ENCODE data around the gene KLHDC10.
"Not testable (repeated sequence)": the region's sequence is repeated elsewhere in the genome, so short reads cannot be mapped to it uniquely, and the experiment has no call there.

Gene KLHDC10

DNA sequence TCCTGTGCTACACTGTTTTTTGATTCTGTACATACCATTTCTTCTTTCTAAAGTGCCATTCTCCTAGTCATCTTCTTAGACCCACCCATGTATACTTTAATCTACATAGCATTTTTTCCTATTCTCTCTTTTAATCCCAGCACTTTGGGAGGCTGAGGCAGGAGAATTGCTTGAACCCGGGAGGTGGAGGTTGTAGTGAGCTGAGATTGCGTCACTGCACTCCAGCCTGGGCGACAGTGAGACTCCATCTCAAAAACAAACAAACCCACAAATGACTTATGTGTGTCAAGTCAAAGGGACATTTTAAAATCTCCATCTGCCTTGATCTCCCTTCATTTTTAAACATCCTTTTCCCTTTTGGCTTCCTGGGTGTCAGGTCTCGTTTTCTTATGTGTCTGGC is 13.2 kb downstream of the KLHDC10 start:
- DNase-seq: not testable (repeated sequence)

DNA sequence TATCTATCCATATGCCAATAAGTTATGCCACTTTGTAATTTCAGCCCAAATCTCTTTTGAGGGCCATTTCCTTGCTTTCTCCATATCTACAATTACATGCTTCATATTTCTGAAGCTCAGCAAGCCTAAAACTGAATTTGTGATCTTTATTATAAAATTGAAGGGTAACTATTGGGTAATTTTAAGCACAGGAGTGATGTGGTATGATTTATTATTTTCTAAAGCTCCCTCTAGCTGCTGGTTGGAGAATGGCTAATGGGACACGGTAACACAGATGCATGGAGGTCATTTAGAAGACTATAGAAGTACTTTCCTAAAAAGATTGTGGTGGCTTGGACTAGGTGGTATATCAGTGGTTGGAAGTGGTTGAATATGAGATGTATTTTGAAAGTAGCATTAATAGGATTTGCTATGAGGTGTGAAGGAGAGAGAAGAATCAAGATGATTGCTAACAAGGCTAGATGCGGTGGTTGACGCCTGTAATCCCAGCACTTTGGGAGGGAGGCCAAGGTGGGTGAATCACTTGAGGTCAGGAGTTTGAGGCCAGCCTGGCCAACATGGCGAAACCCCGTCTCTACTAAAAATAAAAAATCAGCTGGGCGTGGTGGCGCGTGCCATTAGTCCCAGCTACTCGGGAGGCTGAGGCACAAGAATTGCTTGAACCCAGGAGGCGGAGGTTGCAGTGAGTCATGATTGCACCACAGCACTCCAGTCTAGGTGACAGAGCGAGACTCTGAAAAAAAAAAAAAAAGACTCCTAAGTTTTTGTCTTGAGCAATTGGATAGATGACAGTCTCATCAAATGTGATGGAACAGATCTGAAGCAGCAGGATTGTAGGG is 13.9 kb downstream of the KLHDC10 start:
- no peak for DNase-seq

DNA sequence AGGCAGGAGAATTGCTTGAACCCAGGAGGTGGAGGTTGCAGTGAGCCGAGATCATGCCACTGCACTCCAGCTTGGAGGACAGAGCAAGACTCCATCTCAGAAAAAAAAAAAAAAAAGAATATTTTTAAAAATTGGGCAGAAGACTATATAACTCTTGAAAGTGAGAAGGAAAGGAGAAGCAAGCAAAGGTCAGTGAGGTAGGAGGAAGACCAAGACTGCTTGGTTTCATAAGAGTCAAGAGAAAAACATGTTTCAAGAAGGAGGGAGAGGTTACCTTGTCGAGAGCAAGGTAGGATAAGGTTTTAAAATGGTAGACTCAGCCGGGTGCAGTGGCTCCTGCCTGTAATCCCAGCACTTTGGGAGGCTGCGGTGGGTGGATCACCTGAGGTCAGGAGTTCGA is 14.9 kb downstream of the KLHDC10 start:
- DNase-seq: not testable (repeated sequence)

DNA sequence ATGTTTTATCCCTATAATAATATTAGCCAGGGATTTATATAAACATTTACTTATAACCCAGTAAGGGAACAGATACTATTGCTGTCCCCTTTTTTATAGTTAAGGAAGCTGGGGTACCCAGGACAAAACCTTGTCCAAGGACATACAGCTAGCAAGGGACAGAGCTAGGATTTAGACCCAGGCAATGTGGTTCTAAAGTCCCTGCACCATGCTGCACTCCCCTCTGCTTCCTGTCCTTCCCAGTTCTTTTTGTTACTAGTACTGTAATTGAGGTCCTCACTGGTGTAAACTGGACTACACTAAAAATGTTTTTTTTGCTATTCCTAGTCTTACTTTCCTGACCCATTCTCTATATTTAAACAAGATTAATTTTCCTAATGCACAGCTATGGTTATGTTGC is 16.6 kb downstream of the KLHDC10 start:
- DNase-seq: no peak

DNA sequence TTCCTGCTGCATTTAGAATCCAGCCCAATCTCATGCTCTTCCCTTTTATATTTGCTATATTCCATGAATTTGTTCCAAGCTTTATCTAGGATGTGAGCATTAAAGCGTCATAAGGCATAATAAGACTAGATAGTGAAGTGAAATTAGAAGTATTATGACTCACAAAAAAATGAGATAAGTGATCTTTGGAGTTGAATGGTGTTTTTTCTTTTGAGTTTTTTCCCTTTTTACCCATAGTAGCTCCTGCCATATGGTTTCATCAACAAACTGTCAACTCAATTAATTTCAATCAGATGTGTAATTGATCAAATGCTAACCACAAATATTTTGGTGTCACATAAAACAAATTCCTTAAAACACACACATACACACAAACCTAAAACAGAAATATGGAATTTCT is 17.0 kb downstream of the KLHDC10 start:
- DNase-seq: no peak

DNA sequence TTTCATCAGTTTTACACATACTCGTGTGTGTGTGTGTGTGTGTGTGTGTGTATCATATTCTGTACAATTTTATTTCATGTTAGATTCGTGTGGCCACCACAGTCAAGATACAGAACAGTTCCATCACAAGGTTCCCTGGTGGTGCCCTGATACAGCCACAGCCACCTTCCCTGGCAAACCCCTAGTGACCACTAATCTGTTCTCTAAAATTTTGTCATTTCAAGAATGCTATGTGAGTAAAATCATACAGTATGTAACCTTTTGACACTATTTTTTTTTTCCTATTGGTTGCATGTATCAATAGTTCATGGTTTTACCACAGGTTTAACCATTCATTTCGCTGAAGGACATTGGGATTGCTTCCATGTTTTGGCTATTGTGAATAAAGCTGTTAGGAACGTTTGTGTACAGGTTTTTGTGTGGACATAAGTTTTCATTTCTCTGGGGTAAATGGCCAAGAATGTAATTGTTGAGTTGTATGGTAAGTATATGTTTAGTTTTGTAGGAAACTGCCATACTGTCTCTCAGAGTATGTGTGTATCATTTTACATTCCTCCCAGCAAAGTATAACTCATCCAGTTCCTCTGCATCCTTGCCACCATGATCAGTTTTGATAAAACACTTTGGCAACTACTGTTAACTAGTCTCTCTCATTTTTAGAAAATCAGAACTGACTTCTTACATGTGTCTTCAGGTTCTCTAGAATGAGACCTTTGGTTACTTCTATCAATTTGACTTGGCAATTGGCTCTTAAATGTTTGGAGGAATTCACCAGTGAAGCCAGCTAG is 20.6 kb downstream of the KLHDC10 start:
- no peak for DNase-seq

DNA sequence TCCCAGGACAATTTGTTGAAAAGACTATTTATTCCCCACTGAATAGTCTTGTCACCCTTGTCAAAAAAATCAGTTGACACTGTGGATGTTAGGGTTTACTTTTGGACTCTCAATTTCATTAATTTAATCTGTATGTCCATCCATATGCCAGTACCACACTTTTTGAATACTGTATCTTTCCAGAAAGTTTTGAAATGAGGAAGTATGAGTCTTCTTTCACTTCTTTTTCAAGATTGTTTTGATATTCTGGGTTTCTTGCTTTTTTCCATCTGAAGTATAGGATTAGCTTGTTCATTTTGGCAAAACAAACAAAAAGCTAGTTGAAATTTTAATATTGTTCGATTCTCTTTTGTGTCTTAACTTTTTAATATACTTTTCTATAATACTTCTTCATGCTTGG is 21.7 kb downstream of the KLHDC10 start:
- DNase-seq: no peak

DNA sequence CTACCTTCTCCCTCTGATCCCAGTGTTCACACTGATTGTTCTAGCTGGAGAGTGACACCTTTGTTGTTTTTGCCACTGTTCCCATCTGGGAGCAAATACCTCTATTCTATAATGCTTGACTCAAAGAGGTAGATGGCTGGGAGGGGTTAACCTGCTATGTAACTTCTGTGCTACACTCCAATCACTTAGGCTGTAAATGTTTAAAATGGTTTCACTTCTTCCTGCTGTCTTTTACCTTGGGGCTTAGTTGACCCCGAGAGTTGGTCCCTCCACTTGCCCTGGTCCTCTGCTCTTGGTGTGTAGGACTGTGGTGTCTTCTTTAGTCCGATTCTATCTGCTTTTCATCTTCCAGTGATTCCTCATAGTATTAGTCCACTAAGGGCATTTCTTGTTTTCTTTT is 22.3 kb downstream of the KLHDC10 start:
- DNase-seq: no peak

DNA sequence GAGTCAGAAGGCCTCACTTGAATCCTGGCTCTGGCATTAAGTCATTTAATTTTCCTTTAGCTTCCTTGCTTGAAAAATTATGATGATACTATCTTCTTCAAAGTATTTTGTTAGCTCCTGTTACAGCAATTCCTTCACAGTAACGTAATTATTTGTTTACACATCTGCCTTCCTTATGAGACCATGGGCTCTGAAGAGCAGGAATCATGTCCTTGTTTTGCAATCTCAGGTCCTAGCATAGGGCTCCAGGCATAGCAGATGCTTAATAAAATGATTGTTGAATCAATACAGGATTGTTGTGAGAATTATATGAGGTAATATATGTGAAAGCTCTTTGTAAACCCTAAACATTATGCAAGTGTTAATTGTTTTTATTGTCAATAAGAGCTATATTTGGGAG is 25.5 kb downstream of the KLHDC10 start:
- DNase-seq: no peak

DNA sequence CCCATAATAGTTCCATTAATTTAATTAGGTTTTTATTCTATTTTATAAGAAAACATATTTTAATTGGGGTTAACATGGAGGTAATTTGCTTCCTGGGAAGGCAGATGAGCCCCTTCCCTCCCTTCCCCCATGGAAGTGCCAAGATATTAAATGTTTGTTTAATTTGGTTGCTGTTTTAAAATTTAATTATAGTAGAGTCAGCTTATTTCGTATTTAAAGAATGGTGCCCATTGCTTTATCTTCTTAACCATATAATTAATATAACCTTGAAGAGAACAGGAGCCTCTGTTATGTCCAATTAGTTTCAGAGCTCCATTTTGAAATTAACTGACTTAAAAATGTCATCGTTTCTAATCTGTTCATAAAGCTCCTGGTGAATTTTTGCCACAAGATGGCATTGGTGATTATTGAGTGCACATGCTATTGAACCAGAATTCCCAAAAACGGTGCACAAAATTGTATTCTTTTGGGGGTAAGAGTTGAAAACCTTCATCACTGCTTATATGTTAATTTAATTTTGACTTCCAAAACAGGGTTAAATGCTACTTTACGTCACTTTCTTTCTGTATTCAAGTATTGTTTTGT is 26.0 kb downstream of the KLHDC10 start:
- no peak for DNase-seq

DNA sequence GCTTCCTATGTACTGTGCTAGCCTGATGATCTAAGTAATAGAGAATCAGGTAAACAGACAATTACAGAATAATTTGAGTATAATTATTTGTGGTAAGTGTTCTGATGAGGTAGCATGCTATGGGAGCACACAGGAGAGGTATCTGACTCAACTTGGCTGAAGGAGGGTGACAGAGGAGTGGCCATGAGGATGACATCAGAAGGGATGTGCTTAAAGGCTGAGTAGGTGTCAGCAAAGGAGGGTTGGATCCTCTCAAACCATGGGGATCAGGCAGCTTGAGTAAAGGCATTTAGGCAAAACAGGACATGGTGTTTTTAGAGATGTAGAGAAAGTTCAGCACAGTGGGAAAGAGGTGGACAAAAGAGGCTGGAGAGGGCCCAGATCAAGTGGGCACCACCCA is 29.0 kb downstream of the KLHDC10 start:
- no peak for DNase-seq

DNA sequence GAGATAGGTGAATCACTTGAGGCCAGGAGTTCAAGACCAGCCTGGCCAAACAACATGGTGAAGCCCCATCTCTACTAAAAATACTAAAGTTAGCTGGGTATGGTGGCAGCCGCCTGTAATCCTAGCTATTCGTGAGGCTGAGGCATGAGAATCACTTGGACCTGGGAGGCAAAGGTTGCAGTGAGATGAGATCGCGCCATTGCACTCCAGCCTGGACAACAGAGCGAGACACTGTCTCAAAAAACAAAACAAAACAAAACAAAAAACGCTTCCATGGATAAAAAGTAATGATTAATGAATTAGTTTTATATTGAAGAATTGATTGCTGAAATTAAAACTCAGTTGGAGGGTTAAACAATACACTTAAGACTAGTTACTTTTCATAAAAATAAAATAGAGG is 32.3 kb downstream of the KLHDC10 start:
- no peak for DNase-seq

DNA sequence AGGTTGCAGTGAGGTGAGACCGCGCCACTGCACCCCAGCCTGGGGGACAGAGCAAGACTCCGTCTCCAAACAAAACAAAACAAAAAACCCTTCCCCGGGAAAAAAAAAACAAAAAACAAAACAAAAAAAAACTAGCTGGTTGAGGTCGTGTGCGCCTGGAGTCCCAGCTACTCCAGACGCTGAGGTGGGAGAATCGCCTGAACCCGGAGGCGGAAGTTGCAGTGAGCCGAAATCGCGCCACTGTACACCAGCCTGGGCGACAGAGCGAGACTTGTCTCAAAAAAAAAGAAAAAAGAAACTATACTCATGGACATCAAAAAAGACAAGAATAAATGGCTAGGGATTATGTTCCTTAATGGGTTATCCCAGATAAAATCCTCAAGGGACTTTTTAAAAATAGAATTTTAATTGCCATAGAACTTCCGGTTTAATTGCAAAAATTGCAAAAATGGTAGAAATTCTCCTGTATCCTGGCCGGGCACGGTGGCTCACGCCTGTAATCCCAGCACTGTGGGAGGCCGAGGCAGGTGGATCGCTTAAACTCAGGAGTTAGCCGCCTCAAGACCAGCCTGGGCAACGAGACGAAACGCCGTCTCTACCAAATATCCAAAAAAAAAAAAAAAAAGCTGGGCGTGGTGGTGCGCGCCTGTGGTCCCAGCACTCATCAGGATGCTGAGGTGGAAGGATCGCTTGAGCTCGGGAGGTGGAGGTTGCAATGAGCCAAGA is 37.8 kb downstream of the KLHDC10 start:
- no peak for DNase-seq

DNA sequence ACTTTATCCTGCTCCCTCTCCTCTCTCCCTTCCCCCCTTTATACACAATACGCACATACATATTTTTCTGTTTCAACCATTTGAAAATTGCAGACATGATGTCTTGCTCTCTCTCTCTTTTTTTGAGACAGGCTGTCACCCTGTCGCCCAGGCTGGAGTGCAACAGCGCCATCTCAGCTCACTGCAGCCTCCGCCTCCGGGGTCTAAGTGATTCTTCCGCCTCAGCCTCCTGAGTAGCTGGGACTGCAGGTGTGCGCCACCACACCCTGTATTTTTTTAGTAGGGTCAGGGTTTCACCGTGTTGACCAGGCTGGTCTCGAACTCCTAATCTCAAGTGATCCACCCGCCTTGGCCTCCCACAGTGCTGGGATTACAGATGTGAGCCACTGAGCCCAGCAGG is 38.5 kb downstream of the KLHDC10 start:
- DNase-seq: no peak

DNA sequence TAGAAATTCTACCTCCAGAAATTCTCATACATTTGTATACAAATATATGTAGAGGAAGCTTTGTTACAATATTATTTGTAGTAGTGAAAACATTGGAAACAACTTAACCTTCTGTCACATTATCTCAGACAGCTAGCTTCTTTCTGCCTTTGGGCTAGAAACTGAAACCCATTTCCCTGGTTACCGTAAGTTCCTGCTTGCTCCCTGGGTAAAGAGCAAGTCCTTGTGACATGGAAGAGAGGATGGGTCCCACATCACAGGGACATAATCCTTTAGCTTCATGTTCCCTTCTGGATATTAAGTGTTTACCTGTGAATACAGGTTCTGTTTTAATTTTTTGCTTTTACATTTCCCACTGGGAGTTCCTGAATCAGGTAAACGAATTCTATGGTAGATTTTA is 41.8 kb downstream of the KLHDC10 start:
- DNase-seq: no peak

DNA sequence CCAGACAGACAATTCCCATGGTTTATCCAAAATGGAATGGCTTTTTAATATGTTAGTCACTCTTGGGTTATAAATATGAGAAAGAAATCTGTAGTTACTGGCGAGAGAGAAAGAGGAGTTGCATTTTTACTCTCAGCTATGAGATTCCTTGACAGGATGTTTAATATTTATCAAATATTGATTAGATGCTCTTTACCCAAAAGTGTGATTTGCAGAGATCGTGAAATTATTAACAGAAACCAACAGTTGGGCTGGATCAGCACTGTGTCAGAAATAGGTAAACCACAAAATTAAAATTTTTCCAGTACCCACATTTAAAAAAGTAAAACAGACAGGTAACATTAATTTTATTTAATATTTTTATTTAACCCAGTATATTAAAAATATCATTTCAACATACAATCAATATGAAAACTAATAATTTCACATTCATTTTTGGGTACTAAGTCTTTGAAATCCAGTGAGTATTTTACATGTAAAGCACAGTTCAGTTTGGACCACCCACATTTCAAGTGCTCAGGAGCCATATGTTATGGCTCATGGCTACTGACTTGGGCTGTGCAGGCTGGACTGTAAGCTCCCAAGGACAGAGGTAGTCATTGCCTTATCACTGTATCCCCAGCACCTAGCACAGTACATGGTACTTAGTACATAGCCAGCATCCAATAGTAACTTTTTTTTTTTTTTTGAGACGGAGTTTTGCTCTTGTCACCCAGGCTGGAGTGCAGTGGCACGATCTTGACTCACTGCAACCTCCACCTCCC is 42.5 kb downstream of the KLHDC10 start:
- DNase-seq: no peak

DNA sequence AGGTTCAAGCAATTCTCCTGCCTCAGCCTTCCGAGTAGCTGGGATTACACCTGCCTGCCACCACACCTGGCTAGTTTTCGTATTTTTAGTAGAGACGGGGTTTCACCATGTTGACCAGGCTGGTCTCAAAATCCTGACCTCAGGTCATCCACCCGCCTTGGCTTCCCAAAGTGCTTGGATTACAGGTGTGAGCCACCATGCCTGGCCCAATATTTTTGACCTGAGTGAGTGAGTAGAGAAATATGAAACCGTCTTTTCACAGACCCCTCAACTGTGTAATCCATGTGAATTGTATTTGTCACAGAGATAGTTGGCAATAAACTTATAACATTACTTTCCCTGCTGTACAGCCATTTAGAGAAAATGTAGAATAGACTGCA is 43.1 kb downstream of the KLHDC10 start:
- not testable (repeated sequence) for DNase-seq

DNA sequence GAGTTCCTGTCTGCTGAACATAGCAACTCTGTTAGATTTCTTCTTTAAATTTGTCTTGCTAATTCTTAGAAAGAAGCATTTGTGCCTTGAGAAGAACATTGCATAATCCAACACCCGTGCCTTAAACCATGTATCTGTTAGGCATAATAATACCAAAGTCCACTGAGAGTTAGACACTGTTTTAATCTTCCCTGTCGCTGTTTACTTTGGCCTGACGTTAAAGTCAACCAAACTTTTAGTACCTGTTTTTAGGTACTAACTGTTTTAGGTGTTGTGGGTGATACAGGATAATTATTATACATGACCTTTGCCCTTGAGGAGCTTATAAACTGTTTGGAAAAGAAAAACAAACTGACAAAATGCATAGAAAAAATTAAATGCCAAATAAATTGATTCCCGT is 43.6 kb downstream of the KLHDC10 start:
- no peak for DNase-seq

DNA sequence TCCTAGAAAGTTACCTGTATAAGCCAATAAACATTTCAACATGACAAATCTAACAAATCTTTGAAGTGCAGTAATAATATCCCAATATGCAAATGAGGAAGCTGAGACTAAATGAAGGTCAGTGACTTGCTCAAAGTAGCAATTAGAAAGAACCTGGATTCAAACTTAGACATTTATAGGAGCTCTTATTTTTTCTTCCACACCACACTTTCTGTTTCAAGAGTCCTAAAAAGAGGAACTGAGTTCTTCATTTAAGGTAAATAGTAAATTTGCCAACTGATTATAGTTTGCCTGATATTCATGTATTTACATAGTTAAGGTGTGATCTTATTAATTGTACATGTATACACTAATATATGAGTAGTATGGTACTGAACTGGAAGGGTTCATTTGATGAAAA is 44.0 kb downstream of the KLHDC10 start:
- DNase-seq: no peak

DNA sequence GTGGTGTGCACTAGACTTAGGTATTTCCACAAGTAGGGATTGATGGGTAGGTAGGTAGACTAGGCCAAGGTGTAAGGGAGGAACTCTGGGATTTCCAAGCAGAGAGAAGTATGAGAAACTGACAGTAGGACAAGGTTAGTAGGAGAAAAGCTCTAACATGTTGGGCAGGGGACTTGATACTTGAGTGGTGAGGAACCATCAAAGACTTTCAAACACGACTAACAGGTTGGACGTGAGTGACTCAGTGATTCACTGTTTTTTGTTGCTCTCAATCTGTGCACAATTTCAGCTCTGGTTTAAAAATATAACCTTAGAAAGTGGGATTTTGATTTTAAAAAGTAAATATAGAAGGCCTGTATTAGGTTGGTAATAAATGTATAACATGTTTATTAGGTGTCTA is 44.4 kb downstream of the KLHDC10 start:
- no peak for DNase-seq

DNA sequence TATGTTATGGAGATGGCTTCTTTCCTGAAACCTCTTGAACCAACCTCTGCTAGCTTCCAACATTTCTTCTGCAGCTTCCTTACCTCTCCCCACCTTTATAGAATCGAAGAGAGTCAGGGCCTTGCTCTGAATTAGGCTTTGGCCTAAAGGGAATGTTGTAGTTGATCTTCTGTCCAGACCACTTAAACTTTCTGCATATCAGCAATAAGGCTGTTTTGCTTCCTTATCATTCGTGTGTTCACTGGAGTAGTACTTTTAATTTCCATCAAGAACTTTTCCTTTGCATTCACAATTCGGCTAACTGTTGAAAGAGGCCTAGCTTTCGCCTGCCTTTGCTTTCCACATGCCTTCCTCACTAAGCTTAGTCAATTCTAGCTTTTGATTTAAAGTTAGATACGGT is 48.0 kb downstream of the KLHDC10 start:
- DNase-seq: no peak

DNA sequence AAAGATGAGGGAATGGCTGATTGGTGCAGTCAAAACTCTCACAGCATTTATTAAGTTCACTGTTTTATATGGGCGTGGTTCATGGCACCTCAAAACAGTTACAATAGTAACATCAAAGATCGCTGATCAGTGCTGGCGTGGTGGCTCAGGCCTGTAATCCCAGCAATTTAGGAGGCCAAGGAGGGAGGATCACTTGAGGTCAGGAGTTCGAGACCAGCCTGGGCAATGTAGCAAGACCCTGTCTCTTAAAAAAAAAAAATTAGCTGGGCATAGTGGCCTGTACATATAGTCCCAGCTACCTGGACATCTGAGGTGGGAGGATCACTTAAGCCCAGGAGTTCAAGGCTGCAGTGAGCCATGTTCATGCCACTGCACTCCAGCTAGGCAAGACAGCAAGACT is 48.5 kb downstream of the KLHDC10 start:
- DNase-seq: no peak

DNA sequence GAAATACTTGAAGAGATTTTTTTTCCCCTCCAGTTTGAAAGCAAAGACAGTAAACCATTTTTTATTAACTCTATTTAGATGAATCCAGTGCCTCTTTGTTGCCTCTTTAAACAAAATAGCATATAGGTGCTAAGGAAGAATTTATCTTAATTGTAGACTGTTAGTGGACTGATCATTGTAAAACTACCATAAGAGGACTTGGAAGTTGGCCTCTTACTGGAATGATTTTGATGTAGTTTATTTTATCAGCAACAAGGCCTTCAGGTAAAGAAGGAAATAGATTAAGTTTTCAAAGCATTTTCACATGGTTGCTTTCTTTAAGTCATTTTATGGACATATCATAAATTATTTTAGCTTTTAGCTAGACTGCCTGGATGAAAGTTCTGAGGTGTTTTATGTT is 53.2 kb downstream of the KLHDC10 start:
- no peak for DNase-seq

Measured in activated naive CD4-positive, alpha-beta T cell treated with Interleukin-2 at 50 U/mL for 16 hours (primary cell).